MCF 10A (cell line): ENCODE measurements around the gene ATXN2L. TPM values are rescaled to one million over a fixed set of nuclear protein-coding genes. Genes with fewer than 3 reads are reported as not detected.
"Not testable (repeated sequence)": the region's sequence is repeated elsewhere in the genome, so short reads cannot be mapped to it uniquely, and the experiment has no call there.

ENCODE experiments used
- BruUV-seq: library from RNA; stranded (reverse); fragments of 400-500 nt; replicated peaks from 2 replicates; lab custom pipeline; 2021; lab: Mats Ljungman, UMichigan
- CTCF ChIA-PET: fragments of 300-600 bp; sonication (Branson Sonifier 250); formaldehyde crosslinking; extraction: SDS; loops from one replicate; lab custom pipeline; 2021; ENCODE audit warnings: antibody characterized with exemption, inconsistent platforms; lab: Yijun Ruan, JAX
- POLR2A ChIA-PET: fragments of 300-600, 350-650 bp; sonication (Branson Sonifier 250); formaldehyde crosslinking; extraction: SDS; loops from one replicate; lab custom pipeline; 2020; ENCODE audit warnings: antibody characterized with exemption, inconsistent platforms; lab: Yijun Ruan, JAX
- DNase-seq: peaks from one replicate; pipeline ENCODE4 v3.0.0-alpha.2; 2018; ENCODE audit not compliant: unreplicated experiment
- H3K27ac Mint-ChIP-seq: one replicate; pipeline ENCODE4 v1.8.0; 2022; ENCODE audit warnings: mild to moderate bottlenecking, low read depth, mixed read lengths; ENCODE audit not compliant: unreplicated experiment
- H3K27me3 Mint-ChIP-seq: one replicate; pipeline ENCODE4 v1.8.0; 2022; ENCODE audit warnings: mixed read lengths; ENCODE audit not compliant: insufficient read depth, unreplicated experiment
- H3K36me3 Mint-ChIP-seq: one replicate; pipeline ENCODE4 v1.8.0; 2022; ENCODE audit warnings: mild to moderate bottlenecking, moderate library complexity, mixed read lengths; ENCODE audit not compliant: insufficient read depth, unreplicated experiment
- H3K4me1 Mint-ChIP-seq: one replicate; pipeline ENCODE4 v1.8.0; 2022; ENCODE audit warnings: mixed read lengths; ENCODE audit not compliant: insufficient read depth, unreplicated experiment
- H3K4me3 Mint-ChIP-seq: one replicate; pipeline ENCODE4 v1.8.0; 2022; ENCODE audit warnings: mild to moderate bottlenecking, moderate library complexity, mixed read lengths; ENCODE audit not compliant: unreplicated experiment
- H3K9me3 Mint-ChIP-seq: one replicate; pipeline ENCODE4 v1.8.0; 2022; ENCODE audit warnings: mixed read lengths; ENCODE audit not compliant: unreplicated experiment
- CTCF ChIP-seq: fragments of 200-600 bp; IDR thresholded peaks from one replicate; pipeline ENCODE4 v1.8.0; 2022; ENCODE audit warnings: antibody characterized with exemption, mild to moderate bottlenecking; ENCODE audit not compliant: unreplicated experiment
- intact Hi-C: fragments of 100-400 bp; cut with micrococcal nuclease; formaldehyde crosslinking; loops from 2 replicates; pipeline ENCODE4 v1.14.1; 2022
- total RNA-seq: library from RNA; stranded (reverse); gene quantifications from 2 replicates; pipeline ENCODE4 v1.2.3, GENCODE V29; 2022

The ATXN2L gene
- total RNA-seq, 1 experiment from 2014 or later = 245 TPM

DNA sequence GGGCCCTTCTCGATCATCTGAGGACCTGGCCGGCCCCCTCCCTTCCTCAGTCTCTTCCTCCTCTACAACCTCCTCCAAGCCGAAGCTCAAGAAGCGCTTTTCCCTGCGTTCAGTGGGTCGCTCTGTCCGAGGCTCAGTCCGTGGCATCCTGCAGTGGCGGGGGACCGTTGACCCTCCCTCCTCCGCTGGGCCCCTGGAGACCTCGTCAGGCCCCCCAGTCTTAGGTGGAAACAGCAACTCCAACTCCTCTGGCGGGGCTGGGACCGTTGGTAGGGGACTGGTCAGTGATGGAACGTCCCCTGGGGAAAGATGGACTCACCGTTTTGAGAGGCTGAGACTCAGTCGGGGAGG, 43.6 kb downstream of the ATXN2L start:
- intact Hi-C loops = no loop called here
- BruUV-seq = no TSS peak
- TF ChIP-seq CTCF = no peak
- CTCF ChIA-PET = interaction anchor here (0.8 kb wide), 1 partner anchor 12 kb away, joined by 3 read pairs; no protein-coding TSS in a partner anchor
- H3K27me3 Mint-ChIP-seq = no peaks in the 10 kb centered on the region
- no peak for DNase-seq
- no peak overlapping the region for H3K27ac Mint-ChIP-seq
- H3K4me1 Mint-ChIP-seq = peaks cover 14% of the 10 kb centered on the region
- POLR2A ChIA-PET = no interaction called here
- H3K36me3 Mint-ChIP-seq = peaks cover 48% of the 10 kb centered on the region
- no peaks in the 10 kb centered on the region for H3K9me3 Mint-ChIP-seq
- H3K4me3 Mint-ChIP-seq = no peak overlapping the region

DNA sequence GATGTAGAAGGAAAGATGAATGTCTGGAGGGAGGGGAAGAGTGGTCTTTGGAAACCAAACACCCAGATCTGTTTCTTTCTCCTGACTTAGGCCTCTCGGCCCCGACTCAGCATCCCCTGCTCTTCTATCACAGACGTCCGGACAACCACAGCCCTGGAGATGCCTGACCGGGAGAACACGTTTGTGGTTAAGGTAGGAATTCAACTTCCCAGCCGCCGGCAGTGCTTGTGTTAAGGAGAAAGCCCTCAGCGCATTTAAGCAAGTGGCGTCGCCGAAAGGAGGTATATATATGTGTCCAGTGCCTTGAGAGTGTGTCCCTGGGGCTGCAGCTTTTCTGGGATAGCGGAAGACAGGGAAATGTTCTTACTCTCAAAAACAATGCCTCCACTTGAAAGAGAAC, 44.4 kb downstream of the ATXN2L start:
- Mint-ChIP-seq H3K27ac (no peak overlapping the region), H3K36me3 (peaks cover 48% of the 10 kb centered on the region), H3K27me3 (no peaks in the 10 kb centered on the region), H3K4me3 (no peak overlapping the region), H3K4me1 (peaks cover 14% of the 10 kb centered on the region), H3K9me3 (no peaks in the 10 kb centered on the region)
- DNase-seq = no peak
- no peak for TF ChIP-seq CTCF
- intact Hi-C loops = no loop called here
- ChIA-PET POLR2A (no interaction called here), CTCF (interaction anchor here (0.8 kb wide), 1 partner anchor 78 kb away, joined by 4 read pairs; no protein-coding TSS in a partner anchor)
- no TSS peak for BruUV-seq

DNA sequence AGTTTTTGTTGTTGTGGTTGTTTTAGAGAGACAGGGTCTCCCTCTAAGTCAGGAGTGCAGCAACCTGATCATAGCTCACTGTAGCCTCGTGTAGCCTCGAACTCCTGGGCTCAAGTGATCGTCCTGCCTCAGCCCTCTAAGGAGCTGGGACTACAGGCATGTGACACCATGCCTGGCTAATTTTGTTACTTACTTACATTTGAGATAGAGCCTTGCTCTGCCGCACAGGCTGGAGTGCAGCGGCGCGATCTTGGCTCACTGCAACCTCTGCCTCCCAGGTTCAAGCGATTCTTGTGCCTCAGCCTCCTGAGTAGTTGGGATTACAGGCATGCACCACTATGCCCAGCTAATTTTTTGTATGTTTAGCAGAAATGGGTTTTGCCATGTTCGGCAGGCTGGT, 44.8 kb downstream of the ATXN2L start:
- intact Hi-C loops, DNase-seq, H3K9me3 Mint-ChIP-seq, H3K27ac Mint-ChIP-seq, H3K27me3 Mint-ChIP-seq, H3K4me3 Mint-ChIP-seq, BruUV-seq: not testable (repeated sequence)
- ChIA-PET POLR2A (interaction anchor here (1.1 kb wide), 1 partner anchor 21 kb away, joined by 3 read pairs; the partner anchor contains the start of gene TUFM), CTCF (interaction anchor here (0.8 kb wide), 1 partner anchor 77 kb away, joined by 4 read pairs; no protein-coding TSS in a partner anchor)
- Mint-ChIP-seq H3K4me1 (peaks cover 14% of the 10 kb centered on the region), H3K36me3 (peaks cover 48% of the 10 kb centered on the region)

DNA sequence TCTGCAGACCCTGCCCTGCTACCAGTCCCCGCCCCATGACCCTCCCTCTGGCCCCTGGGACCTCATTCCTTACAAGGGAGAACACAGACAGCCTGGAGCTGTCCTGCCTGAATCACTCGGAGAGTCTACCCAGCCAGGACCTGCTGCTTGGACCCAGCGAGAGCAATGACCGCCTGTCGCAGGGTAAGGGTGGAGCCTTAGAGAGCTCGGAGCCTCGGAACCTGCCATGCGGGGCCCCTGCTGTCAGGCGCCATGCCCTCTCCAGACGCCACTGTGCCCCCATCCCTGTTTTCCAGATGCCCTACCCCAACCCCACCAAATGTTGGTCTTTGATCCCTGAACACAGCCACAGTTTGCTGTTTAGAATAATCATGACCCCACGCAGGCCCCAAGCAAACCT, 46.4 kb downstream of the ATXN2L start:
- H3K27me3 Mint-ChIP-seq = no peaks in the 10 kb centered on the region
- ChIA-PET POLR2A (no interaction called here), CTCF (no interaction called here)
- H3K9me3 Mint-ChIP-seq = no peaks in the 10 kb centered on the region
- no peak for DNase-seq
- H3K27ac Mint-ChIP-seq = no peak overlapping the region
- peaks cover 13% of the 10 kb centered on the region for H3K4me1 Mint-ChIP-seq
- H3K36me3 Mint-ChIP-seq = peaks cover 48% of the 10 kb centered on the region
- no peak for TF ChIP-seq CTCF
- H3K4me3 Mint-ChIP-seq = no peak overlapping the region
- intact Hi-C loops = no loop called here
- BruUV-seq = no TSS peak

GRCh38 chr16:28872952-28873351, 50.2 kb downstream of the ATXN2L start:
- Mint-ChIP-seq H3K9me3 (no peaks in the 10 kb centered on the region), H3K36me3 (peaks cover 31% of the 10 kb centered on the region), H3K4me3 (no peak overlapping the region), H3K4me1 (no peaks in the 10 kb centered on the region), H3K27me3 (no peaks in the 10 kb centered on the region), H3K27ac (no peak overlapping the region)
- POLR2A ChIA-PET = interaction anchor here (0.9 kb wide), 1 partner anchor 9 kb away, joined by 4 read pairs; the partner anchor contains the start of gene SH2B1
- DNase-seq = no peak
- TF ChIP-seq CTCF = no peak
- intact Hi-C loops = no loop called here
- CTCF ChIA-PET = interaction anchor here (0.6 to 3.3 kb wide), 4 partner anchors 8 to 73 kb away, joined by 3 to 23 read pairs (median 4); no protein-coding TSS in a partner anchor
- BruUV-seq = no TSS peak
